ENCODE measurements around the gene RAD1.

GRCh38 chr5:34957857-34958690 is 42.8 kb upstream of the RAD1 start:
- TF ChIP-seq, protein P1, sequence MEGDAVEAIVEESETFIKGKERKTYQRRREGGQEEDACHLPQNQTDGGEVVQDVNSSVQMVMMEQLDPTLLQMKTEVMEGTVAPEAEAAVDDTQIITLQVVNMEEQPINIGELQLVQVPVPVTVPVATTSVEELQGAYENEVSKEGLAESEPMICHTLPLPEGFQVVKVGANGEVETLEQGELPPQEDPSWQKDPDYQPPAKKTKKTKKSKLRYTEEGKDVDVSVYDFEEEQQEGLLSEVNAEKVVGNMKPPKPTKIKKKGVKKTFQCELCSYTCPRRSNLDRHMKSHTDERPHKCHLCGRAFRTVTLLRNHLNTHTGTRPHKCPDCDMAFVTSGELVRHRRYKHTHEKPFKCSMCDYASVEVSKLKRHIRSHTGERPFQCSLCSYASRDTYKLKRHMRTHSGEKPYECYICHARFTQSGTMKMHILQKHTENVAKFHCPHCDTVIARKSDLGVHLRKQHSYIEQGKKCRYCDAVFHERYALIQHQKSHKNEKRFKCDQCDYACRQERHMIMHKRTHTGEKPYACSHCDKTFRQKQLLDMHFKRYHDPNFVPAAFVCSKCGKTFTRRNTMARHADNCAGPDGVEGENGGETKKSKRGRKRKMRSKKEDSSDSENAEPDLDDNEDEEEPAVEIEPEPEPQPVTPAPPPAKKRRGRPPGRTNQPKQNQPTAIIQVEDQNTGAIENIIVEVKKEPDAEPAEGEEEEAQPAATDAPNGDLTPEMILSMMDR (IDR thresholded peaks at IDR 0.05): peak in 3 of 7 experiments; percentile 8 to 29 (median 12)
- TF ChIP-seq EP300 (IDR thresholded peaks at IDR 0.05) (no peak), POLR2A (IDR thresholded peaks at IDR 0.05) (no peak)

All from stomach (tissue), 4 donors.